Liver (tissue), 3 donors: Measurements from ENCODE around the gene SEC14L6.

Source experiments
- GABPA ChIP-seq, 2 donors: IDR thresholded peaks in 1 of 2; conservative IDR thresholded peaks in 1 of 2; 2 replicates each; pipeline ENCODE4 v1.6.1; 2016; ENCODE audit warnings: antibody characterized with exemption in 2 of 2, mild to moderate bottlenecking in 1 of 2, moderate library complexity in 1 of 2
- TF ChIP-seq, protein P1 (sequence below): fragments of 150-350 bp; IDR thresholded peaks from 2 replicates; pipeline ENCODE4 v1.5.1; 2017; ENCODE audit warnings: improper control_type of control experiment, low read depth, low read length; ENCODE audit not compliant: missing input control
- donor health status: healthy.
- donor health status: healthy.

DNA sequence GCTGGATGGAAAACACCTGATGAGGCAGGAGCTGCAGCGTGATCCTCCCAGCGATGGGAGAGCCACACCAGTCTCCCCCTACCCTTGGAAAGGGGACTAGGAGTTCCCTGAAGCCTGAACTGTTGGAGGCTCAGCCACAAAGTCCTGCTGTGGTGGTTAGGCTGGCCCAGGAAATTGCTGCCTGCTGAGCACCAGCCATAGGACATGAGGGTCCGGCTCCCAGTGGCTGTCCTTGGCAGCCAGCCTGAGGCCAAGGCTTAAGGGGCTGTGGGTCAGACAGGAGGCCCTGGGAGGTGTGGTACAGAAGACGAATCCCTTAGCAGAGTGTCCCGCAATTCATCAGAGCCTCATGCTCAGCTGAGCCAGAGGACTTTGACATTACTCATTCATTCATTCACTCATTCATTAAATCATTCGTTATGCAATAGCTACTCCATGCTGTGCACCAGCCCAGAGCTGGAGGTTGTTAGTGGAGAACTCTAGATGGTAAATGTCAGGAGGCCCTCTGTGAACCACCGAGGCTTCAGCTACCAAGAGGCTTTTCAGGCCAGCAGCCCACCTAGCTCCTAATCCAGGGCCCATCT is 26.6 kb downstream of the SEC14L6 start:
- TF ChIP-seq GABPA (IDR thresholded peaks at IDR 0.05 in 1 of 2, conservative IDR thresholded peaks at IDR 0.05 in 1 of 2), result no peak
- TF ChIP-seq, protein P1, sequence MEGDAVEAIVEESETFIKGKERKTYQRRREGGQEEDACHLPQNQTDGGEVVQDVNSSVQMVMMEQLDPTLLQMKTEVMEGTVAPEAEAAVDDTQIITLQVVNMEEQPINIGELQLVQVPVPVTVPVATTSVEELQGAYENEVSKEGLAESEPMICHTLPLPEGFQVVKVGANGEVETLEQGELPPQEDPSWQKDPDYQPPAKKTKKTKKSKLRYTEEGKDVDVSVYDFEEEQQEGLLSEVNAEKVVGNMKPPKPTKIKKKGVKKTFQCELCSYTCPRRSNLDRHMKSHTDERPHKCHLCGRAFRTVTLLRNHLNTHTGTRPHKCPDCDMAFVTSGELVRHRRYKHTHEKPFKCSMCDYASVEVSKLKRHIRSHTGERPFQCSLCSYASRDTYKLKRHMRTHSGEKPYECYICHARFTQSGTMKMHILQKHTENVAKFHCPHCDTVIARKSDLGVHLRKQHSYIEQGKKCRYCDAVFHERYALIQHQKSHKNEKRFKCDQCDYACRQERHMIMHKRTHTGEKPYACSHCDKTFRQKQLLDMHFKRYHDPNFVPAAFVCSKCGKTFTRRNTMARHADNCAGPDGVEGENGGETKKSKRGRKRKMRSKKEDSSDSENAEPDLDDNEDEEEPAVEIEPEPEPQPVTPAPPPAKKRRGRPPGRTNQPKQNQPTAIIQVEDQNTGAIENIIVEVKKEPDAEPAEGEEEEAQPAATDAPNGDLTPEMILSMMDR, result no peak
